ENCODE measurements around the gene GAB1.
"Not testable (repeated sequence)": the region's sequence is repeated elsewhere in the genome, so short reads cannot be mapped to it uniquely, and the experiment has no call there.

The GAB1 gene

DNA sequence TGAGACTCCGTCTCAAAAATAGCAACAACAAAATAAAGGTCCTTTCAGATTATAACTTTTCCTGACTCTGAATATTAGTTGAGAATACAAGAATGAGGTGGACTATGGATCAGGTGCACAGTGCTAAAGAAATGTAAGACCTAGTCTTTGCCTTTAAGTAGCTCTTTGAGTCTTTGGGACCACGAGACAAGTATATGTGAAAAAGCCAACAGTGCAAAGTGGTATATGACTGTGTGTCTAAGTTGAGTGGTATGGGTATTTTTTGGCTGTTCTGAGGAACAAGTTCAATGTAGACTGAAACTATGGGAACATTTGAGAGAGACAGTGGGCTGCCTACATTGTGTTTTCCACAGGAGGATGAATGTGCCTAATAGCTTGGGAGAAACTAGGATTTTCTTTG, 2.8 kb downstream of the GAB1 start:
- no peak for DNase-seq

DNA sequence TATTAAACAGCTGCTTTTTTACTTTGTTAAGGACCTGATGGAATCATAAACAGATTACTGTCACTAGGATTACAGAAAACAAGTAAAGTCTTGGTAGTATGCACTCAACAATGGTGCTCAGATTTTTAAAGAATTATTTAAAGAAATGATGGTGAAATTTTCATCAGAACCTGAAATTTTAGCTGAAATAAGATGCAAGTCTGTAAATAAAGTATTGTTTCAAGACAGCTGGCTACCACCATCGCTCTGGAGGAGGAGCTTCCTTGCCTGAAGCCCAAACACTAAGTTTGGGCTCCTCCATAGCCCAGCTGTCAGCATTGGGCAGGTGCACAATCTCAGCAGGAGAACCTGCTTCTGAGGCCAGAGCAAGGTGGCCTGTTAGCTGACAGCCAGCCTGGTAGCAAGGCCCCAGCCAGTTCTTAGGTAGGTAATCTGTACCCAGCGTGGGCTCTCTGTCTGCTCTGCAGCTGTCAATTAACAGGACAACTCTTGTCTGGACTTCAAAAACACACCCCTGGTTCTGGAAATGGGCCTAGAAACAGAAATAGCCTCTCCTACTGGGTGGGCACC, 4.6 kb downstream of the GAB1 start:
- DNase-seq, result no peak

DNA sequence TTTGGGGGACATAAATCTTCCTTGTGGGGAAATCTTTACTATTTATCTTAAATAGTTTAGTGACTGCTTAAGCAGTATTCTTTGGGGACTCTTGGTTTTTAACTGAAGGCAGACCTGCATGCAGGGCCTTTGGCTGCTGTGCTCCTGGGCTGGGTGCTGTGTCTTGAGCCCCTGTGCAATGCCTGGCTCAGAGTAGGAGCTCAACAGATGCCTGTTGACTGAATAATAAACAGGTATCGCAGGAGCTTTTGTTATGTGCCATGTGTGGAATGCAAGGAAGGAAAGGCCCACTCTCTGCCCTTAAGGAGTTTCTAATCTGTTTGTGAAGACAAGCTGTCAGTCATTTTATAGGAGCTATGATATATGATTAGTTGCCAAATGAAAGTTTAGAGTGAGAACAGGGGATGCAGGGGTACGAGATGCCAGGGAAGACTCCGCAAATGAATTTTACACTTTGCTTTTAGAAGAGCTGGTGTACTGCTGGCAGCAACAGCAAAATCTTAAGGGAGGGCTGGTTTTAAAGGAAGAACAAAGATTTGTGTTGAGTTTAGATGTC, 6.7 kb downstream of the GAB1 start:
- no peak for DNase-seq

DNA sequence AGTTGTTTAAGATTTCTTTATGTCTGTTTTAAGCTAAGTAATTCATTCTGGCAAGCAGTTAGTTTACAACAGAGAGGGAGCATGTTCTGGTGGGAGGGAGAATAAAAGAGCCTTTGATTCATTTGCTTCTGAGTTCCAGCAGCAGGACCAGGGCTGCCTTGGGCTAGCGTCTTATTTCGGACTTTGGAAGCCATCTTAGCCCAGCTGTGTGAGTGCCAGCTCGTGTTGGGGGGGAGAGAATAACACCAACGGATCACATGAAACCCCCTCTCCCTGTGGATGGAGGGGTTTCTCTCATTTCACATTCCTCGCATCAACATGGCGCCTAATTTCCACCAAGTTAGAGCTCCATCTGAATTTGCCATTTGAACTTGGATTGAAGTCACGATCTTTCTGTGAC, 7.4 kb downstream of the GAB1 start:
- no peak for DNase-seq

DNA sequence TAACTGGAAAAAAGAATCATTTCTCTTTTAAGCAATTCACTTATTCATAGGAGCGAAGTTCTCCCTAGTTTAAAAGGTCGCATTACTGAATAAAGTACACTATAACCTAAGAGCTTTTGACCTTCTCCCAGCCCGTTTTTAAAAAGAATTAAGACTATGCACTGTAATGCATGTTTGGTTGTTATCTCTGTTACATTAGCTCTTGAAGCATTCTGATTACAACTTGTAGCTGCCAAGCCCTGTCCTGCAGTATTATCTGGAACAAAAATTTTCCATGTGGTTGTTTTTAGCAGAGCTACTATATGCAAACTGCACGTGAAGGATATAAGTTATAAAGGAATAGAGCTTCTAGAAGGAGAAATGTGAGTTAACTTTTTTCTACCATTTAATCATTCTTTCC, 8.1 kb downstream of the GAB1 start:
- no peak for DNase-seq

DNA sequence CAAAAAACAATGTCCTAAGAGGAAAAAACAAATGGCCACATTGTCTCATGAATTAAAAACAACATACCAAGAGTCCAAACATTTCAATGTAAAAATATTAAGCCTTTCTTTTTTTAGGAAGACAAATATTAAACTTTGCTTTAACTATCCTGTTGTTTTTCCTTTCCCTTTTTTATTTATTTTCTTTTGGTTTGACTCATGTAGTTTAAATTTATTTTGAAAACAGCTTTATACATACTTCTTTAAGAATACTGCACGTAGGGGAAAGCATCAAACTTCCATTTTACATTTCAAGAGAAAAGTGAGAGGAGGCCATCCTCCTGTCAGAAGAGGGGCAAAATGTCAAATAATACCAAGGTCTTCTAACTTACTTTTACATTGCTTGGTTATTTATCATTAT, 8.7 kb downstream of the GAB1 start:
- DNase-seq, result no peak

DNA sequence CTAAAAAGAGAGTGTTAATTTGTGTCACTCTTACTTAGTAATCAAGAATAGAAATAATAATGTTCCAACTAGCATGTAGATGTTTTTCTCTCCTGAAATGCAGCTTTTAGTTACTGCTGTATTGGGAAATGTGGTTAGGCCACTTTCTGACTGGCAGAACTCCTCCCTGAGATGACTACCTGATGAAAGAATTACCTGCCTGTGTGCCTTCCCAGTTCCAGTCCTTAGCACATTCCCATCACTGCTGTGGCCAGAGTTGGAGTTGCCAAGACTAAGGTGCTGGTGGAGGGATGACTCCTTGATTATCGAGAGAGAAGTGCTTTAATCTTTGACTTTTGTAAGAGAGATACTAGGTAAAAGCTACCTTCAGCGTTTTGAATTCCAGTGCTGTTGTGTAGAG, 9.5 kb downstream of the GAB1 start:
- DNase-seq, result no peak

DNA sequence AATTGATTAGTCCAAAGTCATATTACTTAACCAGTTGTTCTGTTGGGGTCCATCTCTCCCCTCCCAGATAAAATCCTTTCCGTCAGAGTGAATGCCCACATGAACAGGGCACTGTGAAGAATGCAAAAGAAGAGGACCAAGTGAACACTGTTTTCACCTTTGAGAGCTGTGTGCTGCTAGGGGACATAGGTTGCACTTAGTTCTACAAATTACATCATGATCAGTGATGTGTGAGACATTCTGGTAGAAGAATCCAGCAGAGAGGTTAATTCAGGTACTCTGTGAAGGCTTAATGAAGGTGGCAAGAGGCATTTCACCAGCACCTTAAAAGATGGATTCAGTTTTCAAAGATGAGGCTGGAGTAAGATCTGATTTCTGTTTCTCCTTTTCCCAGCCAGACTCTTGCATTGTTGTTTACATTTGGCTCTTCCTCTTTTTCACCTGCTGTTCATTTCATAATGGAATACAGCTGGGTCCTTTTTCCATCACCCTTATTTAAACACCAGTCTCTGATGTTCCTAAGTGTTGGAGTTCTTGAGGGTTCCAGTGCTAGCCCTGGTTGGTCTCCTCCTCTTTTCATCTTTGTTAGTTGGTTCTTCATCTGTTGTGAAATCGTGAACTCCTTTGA, 10.9 kb downstream of the GAB1 start:
- no peak for DNase-seq

DNA sequence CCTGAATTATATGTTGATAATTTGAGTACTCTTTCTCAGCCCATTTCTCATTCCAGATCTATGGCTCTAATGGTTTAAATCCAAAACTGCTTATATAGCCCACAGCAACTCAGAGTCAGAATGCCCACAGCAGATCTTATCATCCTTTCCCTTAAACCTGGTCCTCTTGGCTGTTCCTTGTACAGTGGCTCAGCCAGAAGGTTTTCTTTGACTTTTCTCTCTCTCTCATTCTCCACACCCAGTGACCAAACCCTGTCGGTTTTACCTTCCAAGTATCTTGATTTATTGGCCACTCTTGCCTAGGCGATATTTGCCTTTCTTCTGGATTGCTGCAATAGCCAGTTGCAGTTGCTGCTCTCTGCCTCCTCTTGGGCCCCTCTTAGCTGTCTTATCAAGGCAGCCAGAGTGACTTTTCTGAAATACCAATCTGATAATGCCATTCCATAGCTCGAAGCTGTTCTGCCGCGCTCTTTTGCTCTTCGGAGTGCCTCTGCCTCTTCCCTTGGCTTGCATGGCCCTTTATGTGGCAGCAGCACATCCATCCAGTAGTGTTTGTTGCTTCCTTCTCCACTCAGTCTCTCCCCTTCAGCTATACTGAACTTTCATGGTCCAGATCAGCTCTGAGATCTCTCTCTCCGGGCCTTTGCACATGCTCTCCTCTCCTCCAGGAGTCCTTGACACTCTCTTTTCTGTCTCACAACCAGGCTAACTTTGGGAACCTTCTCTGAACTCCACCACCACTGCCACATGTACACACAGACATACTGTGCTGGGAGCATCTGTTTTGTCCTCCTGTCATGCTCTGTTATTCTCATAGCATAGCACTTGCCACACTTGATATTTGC, 11.8 kb downstream of the GAB1 start:
- DNase-seq, result no peak

DNA sequence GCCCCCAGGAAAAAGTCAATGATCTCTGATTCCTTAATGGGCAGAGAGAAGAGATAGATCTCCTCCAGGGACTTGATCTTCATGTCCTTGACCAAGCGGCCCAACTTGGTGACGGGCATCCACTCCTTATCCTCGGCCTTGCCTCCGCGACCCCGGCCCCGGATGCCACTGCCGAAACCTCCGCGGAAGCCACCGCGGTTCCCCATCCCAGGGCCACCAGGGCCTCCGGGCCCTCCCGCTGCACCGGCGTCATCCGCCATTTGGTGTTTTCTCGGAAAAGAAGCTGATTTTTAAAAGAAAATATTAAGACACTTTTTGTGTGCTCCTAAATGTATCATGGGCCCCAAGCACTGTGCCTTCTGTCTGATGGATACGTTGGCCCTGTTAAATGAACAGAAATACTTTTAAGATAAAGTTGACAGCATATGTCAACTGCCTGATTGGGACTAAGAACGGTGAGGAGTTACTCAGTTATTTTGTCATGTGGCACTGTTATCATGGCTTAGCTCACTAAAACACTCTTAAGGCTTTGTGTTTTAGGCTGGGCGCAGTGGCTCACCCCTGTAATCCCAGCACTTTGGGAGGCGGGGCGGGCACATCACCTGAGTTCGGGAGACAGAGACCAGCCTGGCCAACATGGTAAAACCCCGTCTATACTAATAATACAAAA, 13.3 kb downstream of the GAB1 start:
- DNase-seq, result not testable (repeated sequence)

DNA sequence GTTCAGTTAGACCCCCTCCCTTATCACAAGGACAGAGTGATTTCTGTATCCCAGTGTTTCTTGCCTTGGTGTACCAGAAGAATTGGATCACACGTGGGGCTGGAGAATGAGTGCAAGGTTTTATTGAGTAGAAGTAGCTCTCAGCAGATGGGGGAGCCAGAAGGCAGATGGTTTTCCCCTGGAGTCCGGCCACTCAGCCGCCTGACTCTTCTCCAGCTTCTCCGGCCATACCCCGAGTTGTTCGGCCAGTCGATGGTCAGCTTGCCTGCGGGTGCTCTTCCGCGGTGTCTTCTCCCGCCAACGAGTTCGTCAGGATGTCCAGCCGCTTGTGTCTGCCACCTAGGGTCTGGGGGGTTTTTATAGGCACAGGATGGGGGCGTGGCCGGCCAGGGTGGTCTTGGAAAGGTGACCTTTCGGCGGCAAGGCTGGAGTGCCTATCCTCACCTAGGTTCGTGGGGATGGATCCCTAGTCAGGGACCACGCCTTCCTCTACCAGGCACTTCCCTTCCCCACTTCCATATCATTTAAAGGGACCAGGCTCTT, 14.5 kb downstream of the GAB1 start:
- DNase-seq, result no peak

DNA sequence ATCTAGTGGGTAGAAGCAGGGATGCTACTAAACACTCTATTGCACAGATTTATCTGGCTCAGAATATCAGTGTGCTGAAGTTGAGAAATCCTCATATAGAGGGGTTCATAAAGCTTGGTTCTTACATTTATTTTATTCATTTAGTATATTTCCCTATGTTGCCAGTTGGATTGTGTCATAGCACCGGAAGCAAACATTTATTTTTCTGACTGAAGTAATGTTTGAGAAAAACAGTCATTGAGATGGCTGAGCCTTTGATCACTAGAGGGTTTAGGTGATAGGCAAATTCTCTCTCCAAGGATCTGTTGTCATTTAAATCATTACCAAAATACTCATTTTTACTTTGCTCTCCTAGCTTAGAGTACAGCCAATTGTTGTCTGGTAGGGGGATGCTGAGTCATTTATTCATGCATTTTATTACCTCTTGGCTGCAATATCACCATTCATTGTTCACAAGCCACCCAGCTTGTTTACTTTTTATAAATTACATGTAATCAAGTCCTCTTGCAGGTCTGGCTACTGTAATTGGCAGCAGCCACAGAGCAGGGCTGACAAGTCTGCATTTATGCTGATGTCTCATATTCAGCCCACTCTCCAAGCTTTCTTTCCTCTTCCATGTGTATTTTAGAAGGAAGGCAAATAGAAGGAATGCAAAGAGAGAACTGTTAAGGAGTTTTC, 15.2 kb downstream of the GAB1 start:
- no peak for DNase-seq

DNA sequence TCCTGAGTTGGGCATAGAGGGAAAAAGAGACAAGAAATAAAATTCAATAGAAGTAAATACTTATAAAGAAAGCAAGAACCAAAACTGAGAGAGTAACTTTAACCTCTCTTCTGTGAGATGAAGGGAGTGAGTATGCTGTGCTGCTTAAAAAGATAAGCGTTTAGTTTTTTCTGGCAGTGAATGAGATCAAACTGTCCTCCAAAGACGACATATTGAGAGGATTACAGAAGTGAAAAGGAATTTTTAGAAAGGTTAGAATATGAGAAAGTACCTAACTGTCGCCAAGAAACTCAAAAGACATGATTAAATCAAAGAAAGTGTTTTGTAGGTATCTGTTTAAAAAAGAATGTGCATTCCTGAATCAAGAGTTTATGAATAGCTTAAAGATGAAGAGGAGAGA, 16.0 kb downstream of the GAB1 start:
- DNase-seq, result no peak

DNA sequence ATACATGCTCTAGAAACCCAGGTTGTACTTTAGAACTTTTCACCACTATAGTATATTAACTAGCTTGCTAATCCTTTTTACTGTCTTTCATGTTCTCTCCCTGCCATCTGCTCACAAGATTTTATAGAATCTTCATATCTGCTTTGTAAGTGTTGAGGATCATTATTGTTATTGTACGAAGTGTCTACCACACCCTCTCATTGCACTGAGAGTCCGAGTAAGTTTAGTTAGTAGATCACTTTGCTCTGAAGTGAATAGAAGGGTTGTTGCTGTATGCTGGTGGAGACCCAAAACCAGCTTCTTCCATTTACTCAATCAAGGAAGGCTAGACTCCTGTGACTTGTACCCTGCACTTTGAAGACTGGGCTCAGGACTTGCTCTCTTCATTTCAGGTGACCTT, 17.1 kb downstream of the GAB1 start:
- no peak for DNase-seq

DNA sequence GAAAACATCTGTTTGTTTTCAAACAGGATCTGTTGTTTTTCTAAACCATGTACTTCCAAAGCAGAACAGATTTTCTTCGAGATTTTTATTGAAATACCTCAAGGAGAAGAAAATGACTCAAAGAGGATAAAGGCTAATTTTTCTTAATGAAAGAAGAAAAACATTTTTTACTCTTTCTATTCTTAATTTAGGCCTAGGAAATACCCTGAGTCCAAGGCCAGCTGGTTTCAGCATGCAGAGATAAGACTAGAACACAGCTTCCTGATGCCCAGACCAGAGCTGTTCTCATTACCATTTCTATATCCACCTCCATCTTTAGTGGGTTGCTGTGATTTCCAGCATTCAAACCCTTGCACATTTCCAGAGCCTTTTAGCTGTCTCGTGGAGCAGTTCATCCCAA, 18.3 kb downstream of the GAB1 start:
- no peak for DNase-seq

DNA sequence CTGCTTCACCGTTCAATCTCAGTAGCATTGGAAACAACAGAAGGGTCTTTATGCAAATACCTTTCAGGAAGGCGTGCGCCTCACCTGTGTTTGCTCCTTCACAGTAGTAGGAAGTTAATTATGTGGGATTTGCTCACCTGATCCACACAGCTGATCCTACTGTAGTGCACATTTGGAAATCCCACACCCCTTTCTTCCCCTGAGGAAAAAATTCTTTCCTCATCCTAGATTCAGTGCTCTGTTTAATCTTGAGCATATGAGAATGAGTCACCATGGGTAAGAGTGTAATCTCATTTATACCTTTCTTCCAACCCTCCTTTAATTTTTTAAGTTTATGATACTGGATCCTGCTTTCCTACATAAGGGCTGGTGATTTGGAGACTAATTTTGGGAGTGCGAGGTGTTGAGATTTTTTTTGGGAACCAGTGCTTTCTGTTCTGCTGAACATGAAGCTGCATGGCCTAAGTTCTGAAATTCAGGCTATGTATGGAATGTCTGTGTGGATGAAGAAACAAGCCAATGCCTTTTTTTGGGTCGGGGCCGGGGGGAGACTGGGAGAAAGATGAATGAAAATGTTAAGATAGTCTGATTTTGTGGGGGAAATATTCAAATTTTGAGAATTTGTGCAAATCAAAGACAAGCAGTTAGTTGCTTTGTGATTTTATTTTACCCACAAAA, 19.0 kb downstream of the GAB1 start:
- DNase-seq, result no peak

DNA sequence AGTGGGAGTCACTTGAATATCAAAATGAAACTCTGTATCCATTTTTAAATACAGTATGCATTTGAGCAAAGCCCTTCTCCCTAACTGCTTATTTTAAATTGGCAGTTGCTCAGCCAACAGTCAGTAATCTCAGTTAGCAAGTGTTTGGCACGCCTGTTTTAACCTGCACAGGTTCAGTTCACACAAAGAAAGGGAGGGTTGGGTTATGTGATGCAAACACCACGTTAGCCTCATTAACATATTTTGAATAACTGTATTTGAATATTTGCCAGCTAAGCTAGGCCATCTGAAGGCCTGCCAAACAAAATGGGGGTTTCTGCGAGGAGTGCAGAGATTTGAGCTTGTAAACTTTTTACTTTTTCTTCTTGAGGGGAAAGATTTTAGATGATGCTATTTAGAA, 19.8 kb downstream of the GAB1 start:
- DNase-seq, result no peak

DNA sequence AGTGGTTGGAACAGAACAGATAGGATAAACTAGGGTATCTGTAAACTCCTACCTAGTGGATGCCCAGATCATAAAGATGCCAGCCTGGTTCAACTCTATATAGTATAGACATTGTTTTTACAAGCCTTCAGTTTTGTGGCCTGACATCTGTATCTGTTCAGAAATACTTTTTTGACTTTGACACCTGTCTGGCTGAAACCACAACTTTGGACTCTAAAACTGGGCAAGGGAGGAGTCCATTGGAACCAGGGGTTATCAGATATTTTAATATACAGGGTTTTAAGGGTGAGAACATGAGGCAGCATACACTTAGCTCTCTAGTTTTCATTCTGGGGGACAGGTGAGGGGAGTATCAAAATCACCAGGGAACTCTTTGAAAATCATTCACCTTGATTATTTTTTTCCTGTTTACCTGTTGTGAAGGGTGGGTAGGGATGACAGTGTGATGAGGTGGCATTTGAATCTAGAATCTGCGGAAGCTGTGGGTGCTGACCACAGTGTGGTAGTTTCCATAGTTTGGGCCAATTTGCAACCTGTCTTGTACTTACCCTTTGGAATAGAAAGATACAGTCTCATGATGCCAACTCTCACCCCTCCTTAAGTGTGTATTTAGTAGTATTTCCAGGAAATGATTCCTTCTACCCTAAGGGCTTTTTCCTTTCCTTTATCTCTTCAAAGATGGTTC, 20.6 kb downstream of the GAB1 start:
- no peak for DNase-seq

DNA sequence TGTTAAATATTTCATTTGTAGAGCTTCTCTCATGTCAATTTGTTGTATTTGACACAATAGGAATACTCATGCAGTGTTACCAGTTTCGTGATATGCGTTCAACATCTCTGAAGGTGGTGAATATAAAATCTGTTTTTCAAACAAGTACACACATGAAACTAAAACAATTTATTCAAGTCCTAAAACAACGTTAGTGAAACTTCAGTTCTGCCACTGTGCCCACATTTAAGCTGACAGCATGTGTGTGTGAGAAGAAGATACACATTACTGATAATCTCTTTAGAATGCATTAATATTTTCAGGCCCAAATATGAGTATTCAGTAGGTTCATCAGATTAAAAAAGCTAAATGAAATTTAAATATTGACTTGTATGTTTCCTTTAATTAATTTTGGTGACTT, 21.7 kb downstream of the GAB1 start:
- no peak for DNase-seq

DNA sequence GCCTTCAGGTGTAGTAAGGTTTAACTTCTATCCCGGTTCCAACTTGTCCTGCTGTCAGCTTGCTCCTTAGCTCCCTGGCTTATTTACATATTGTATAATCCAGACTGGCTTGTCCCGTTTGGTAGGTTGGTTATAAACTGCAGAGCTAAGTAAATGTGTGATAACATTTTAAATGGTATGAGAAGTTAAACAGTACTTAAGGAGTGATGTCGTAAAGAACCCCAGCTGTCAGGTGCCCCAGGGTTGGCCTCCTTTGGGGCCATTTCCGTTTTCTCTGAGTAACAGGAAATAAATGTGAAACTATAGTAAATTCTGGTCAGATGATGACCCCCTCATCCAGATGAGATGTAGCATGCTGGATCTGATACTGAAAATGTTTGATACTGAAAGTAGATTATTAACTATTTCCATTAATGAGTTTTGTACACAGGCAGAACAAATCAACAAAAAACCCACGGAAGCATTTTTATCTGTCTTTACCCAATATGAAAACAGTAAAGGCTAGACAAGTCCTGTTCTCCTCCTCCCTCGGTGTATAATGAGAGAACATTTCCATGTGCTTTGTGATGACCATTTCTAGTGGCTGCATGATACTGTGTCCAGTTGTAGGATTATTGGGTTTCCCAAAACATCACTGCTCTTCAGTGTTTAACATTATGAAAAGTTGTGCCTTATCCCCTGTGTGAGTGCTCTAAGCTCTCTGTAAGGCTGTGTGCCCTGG, 22.4 kb downstream of the GAB1 start:
- DNase-seq, result no peak
